GM19455 (cell line): ENCODE measurements around the gene TUT1.

ENCODE experiments used
- ATAC-seq: cut with Tn5 transposase; IDR thresholded peaks from one replicate; pipeline ENCODE4 v1.9.1; 2021; ENCODE audit not compliant: unreplicated experiment

Gene TUT1

DNA sequence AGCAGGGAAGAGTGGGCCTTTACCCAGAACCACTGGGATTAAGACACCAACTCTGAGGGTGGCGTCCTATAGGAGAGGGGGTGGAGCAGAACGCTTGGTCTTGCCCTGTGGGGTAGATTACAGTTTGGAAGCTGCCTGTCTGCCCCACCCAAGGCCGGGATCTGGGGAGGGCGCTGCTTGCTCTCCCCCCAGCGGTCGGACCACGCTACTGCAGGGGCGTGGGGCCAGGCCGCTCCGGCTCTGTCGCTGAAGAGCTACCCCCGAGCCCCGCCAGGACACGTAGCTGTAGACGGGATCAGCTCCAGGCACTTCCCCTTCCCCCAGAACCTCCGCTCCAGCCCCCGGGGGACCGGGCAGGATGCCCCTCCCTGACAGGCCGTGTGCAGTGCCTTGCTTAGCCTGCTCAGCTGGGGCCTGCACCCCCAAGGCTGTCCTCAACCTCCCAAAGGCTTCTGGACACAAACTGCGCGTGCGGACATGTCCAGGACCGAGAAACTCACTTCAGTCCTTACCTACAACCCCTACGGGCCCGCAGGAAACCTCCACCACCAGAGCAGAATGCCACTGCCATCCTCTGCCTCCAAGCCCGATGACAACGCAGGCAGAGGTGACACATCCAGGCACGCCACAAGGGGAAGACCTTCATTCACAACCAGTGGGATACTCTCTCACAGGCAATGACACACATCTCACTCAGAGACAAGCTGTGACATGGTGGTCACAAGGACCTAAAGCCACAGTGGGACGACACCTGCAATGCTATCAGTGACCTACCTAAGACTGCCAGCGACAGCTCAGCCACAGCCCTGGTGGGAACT is 48.4 kb downstream of the TUT1 start:
- ATAC-seq, result peak; percentile 33

DNA sequence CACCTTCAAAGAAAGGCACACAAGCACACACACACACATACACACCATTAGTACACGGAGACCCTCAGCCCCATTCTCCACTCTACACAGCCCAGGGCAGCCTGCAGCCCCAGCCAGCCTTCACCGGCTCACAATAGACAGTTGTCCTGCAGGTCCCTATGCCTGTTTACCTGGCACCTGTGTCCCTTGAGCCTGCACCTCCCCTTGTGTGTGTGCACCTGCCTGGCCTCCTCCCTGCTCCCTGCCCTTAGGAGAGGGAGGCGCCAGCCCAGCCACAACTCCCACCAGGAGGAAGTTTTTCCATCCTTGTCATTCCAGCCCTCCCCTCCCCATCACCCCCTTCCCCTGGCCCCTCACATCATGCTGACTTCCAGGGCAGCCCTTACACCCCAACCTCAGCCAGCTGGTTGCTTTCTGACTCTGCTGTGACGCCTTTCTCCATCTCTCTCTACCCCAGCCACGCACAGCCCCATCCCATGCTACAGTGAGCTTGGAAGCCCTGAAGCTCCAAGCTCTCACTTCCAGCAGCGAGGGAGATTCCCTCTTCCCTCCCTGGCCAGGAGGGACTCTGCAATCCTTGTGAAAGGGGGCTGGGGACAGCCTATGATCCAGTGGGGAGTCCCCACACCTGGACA is 49.1 kb downstream of the TUT1 start:
- no peak for ATAC-seq

DNA sequence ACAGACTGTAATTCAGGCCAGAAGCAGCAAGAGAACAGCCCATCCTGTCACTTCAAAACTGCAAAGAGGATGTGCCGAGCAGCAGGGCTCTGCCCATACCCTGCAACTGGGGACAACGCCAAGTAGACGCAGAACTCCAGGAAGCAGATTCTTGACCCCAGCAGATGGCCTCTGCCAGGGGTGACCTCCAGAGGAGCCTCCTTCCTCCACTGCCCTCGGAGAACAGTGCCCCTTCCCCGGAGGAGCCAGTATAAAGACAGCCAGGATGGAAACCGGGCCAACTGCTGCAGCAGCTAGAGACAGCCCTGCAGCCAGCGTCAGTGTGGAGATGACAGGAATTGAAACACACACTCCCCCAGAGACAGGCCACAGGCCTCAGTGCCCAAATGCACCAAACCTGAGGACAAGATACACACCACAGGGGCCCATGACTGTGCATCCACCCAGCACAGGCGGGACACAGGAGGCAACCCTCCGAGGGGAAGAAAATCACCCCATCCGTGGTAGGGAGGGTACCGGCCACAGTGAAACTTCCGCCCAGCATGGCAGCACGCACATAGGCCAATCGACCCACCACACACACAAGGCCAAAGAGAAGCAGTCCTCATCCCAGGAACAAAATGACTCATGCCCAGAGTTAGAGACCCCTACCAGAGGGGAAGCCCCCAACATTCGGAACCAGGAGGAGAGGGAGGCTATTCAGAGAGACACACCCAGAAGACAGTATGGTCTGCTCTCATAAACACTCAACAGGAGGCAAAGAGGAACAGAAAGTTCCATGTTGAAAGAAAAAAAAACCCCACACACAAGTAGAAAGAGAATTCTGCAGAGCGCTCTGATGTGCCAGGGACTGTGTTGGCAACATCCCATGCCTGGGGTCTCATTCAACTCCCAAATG is 50.3 kb downstream of the TUT1 start:
- no peak for ATAC-seq

DNA sequence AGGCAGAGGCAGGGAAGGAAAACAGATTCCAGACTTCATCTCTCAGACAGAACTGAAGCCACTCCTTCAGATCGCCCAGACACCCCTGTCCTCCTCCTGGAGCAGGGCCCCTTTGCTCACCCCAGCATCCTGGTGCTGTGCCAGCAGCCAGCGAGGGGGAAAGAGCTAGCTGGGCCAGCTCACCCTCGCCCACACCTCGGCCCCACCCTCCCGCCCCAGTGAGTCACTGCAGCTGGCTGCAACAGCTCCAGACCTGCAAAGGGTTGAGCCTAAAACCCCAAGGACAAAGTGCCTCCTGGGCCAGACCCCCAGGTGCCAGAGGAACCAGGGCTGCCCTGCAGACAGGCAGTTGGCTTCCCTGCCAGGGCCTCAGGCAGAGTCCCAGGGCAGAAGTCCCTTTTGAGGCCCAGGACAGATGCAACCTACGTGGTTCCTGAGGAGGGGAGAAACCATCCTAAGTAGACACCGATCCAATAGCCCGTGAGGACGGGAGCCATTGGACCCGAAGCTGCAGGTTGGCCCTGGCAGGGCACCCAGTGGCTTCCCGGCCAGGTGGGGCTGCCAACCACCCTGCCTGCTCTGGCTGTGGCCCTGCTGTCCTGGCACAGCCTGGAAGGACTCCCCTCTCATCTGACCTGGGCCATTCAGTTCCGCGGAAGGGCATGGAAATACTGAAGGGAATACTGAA is 51.9 kb downstream of the TUT1 start:
- ATAC-seq, result no peak

DNA sequence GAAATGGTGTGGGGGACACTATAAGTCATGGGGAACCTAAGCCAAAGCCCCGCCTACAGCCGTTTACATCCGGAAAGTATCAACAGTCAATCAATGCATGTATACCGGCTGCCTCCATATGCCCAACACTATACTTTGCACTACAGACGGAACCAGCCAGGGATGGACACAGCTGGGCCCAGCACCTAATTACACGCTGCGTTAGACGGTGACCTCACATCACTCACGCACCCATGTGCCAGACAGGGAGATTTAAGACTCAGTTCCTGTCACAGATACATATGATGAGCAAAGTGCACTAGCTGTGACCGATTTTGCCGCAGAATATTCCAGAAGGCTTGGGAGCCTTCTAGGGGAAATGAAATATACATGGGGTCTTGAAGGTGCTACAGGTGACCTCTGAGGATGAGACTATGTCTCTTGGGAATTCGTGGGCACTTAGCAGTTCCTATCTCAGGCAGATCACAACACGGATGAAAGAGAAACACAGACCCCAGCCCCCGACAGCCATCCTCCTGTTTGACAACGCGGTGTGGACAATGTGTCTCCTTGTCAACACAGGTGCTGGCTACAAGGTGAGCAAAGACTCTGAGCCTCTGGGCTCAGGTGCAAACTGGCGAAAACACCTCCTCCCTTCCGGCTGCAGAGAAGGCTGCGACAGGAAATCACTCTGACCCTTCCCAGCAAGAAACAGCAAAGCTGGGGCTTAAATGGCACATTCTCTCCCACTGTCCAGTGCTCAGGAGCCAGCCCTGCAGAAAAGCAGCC is 52.7 kb downstream of the TUT1 start:
- ATAC-seq, result no peak

DNA sequence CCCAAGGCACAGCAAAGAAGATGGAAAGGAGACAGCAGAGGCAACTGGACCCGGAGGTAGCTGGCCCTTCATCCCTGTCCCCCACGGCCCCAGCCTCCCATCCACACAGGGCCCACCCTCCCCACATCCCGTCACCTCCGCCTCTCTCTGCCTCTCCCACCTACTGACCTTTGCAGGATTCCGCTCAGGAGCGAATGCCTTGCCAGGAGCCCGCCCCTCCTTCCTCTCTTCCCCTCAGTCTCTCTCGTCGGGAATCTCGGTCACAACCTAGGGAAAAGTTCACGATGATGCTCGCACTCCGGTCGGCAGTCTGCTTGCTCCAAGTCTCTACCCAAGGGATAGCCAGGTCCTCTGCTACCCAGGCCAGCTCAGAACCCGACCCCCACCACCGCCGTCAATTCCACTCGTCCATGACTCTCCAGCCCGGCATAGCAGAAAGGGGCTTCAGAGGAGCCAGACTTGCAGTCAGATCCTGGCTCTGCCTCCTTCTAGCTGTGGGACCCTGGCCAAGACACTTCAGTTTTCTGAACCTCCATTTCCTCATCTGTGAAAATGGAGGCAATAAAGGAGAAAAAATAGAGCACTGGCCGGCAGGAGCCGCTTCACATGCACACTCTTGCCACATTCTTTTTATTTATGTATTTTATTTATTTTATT is 54.9 kb downstream of the TUT1 start:
- ATAC-seq, result no peak

DNA sequence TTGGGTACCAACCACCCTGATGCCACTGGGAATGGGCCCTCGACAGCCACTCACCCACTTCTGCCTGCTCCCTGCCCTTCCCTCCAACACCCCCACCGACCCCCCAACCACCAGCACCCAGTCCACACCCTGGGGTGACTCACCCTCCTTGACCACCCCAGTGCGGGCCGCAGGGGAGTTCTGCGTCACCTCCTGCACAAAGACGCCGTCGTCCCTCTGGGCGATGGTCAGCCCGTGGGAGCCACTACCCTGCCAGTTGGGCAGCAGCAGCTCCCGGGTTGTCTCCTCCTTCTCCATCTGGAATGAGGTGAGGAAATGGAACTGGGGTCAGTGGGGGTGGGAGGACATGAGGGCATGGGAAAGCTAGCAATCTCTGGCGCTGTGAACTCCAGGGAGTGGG is 55.5 kb downstream of the TUT1 start:
- ATAC-seq, result no peak

DNA sequence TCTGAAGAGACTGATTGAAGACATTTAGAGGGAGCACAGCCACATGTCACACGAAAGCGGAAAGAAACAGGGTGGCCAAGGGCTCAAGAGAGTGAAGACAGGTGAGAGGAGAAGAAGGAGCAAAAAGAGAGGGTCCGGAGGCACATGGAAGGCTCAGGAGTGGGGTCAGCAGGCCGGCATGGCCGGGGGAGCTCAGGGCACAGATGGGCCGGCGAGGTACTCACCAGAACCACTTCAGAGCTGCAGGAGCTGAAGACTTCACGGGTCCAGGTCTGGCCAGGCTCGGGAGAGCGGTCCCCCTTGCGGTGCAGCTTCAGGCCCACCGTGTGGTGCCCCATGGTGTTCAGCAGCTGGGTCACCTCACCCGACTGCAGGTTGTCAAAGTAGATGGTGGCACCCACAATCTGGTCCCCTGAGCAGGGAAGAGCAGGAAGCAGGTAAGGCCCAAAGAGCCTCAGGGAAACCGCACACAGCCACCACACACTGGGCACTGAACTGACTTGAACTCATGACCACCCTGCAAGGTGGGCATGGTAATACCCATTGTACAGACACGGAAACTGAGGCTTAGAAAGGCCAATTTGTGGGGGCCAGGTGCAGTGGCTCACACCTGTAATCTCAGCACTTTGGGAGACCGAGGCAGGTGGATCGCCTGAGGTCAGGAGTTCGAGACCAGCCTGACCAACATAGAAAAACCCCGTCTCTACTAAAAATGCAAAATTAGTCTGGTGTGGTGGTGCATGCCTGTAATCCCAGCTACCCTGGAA is 56.4 kb downstream of the TUT1 start:
- ATAC-seq, result no peak

DNA sequence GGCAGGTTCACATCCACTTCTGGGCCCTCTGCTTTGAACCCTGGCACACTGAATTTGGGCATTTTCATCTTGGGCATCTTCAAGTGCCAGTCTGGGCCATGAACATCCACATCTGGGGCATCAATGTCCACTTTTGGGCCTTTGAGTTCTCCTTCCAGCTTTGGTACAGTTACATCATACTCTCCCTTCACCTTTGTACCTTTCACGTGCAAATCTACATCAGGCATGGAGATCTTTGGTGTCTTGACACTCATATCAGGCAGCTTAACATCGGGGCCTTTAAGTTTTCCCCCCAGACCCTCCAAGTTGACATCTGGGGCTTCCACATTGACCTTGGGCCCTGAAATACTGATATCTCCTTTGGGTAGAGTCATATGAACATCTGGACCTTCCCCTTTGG is 59.2 kb downstream of the TUT1 start:
- no peak for ATAC-seq
